HepG2 (cell line): ENCODE measurements around the gene CHMP4B. TPM values are rescaled to one million over a fixed set of nuclear protein-coding genes. Genes with fewer than 3 reads are reported as not detected.

Experiments
- ARID2 ChIP-seq: sonication (generic); formaldehyde crosslinking; IDR thresholded peaks from 2 replicates; pipeline ENCODE4 v1.8.1; 2022; ENCODE audit warnings: mild to moderate bottlenecking, missing genetic modification reagents, borderline replicate concordance
- JARID2 ChIP-seq: sonication (generic); formaldehyde crosslinking; IDR thresholded peaks from 2 replicates; pipeline ENCODE4 v1.8.1; 2023; ENCODE audit warnings: missing genetic modification reagents, inconsistent platforms; ENCODE audit not compliant: insufficient replicate concordance
- KIAA2018 ChIP-seq: sonication (generic); formaldehyde crosslinking; IDR thresholded peaks from 2 replicates; pipeline ENCODE4 v1.5.0; 2020; ENCODE audit warnings: mild to moderate bottlenecking, missing genetic modification reagents, borderline replicate concordance
- MLX ChIP-seq: IDR thresholded peaks from 2 replicates; pipeline ENCODE4 v1.6.1; 2016
- PLSCR1 ChIP-seq: sonication (generic); formaldehyde crosslinking; IDR thresholded peaks from 2 replicates; pipeline ENCODE4 v1.5.0; 2020; ENCODE audit warnings: missing genetic modification reagents, mild to moderate bottlenecking, borderline replicate concordance
- PRDM10 ChIP-seq: sonication (generic); formaldehyde crosslinking; IDR thresholded peaks from 2 replicates; pipeline ENCODE4 v1.4.0; 2020; ENCODE audit warnings: low read depth, missing genetic modification reagents
- SALL2 ChIP-seq: sonication (generic); formaldehyde crosslinking; IDR thresholded peaks from 2 replicates; pipeline ENCODE4 v1.8.1; 2023; ENCODE audit warnings: mild to moderate bottlenecking, missing genetic modification reagents, inconsistent platforms
- SMC3 ChIP-seq: IDR thresholded peaks from 2 replicates; pipeline ENCODE4 v1.6.1; 2011; ENCODE audit warnings: low read length, improper control_type of control experiment
- SOX13 ChIP-seq, 3 experiments: fragments of 450-650 bp in 1 of 3; sonication (generic) in 1 of 3; formaldehyde crosslinking in 1 of 3; IDR thresholded peaks in 2 of 3; conservative IDR thresholded peaks in 1 of 3; 2 replicates each; pipeline versions ENCODE4 v1.5.0 to v1.6.1; 2016 to 2020; ENCODE audit warnings: antibody characterized with exemption in 1 of 3, mild to moderate bottlenecking in 1 of 3, missing compliant biosample characterization in 1 of 3, missing genetic modification reagents in 1 of 3, moderate library complexity in 1 of 3
- SOX5 ChIP-seq: IDR thresholded peaks from 2 replicates; pipeline ENCODE4 v1.6.1; 2016; ENCODE audit warnings: borderline replicate concordance
- ZNF382 ChIP-seq: sonication (generic); formaldehyde crosslinking; IDR thresholded peaks from 2 replicates; pipeline ENCODE4 v1.5.0; 2020; ENCODE audit warnings: missing genetic modification reagents, mild to moderate bottlenecking, borderline replicate concordance
- ZNF430 ChIP-seq: sonication (generic); formaldehyde crosslinking; IDR thresholded peaks from 2 replicates; pipeline ENCODE4 v1.9.0; 2021; ENCODE audit warnings: mild to moderate bottlenecking, missing genetic modification reagents
- ZNF598 ChIP-seq: sonication (generic); formaldehyde crosslinking; IDR thresholded peaks from 2 replicates; pipeline ENCODE4 v1.5.1; 2020; ENCODE audit warnings: mild to moderate bottlenecking, missing genetic modification reagents, borderline replicate concordance
- polyA plus RNA-seq, 8 experiments: library from polyadenylated mRNA; depleted of rRNA in 3 of 8; stranded (reverse) in 7 of 8; unstranded in 1 of 8; fragments of >200 nt; fragmentation: Illumina TruSeq in 4 of 8; extraction: Trizol in 4 of 8; gene quantifications; 2 replicates each; pipeline versions ENCODE4 v1.2.1 to v1.2.3, GENCODE V29; 2011 to 2016; ENCODE audit warnings: low read depth in 4 of 8, missing spikeins in 1 of 8, mixed read lengths in 1 of 8; ENCODE audit not compliant: insufficient read depth in 1 of 8
- total RNA-seq, 5 experiments: library from RNA; depleted of rRNA; stranded (reverse); fragments of >200 nt; fragmentation: Illumina TruSeq; extraction: Trizol; gene quantifications; 2 replicates each; pipeline ENCODE4 v1.2.3, GENCODE V29; 2016; ENCODE audit warnings: low read depth in 1 of 5

CHMP4B gene
- total and polyA plus RNA-seq, 2 of the 13 experiments (the other 11 are each of a cell fraction or from before 2014, with no cell fraction given), result 40.1 to 45.6 TPM

GRCh38 chr20:33810885-33811775, at the start of gene CHMP4B (continued):
- TF ChIP-seq KIAA2018 (0 out of 2 replicates have a peak, but pooled peaks have one; percentile 62), SALL2 (CRISPR knock-in tag) (peak; percentile 82; the same call in 1 of the 2 replicates), SOX13 (IDR thresholded peaks at IDR 0.05) (no peak), SOX13 (CRISPR knock-in tag; conservative IDR thresholded peaks at IDR 0.05 in 1 of 2, IDR thresholded peaks at IDR 0.05 in 1 of 2) (peak in 1 of 2 experiments; percentile 69; a peak in 2 of 4 replicates), MLX (CRISPR knock-in tag) (peak; percentile 80), SOX5 (CRISPR knock-in tag) (peak; percentile 80; the same call in 1 of the 2 replicates), ARID2 (CRISPR knock-in tag) (no peak), PLSCR1 (CRISPR knock-in tag) (no peak), JARID2 (no peak), ZNF598 (CRISPR knock-in tag) (no peak), SMC3 (no peak), ZNF382 (CRISPR knock-in tag) (no peak), ZNF430 (CRISPR knock-in tag) (peak; percentile 72; the same call in 1 of the 2 replicates), PRDM10 (CRISPR knock-in tag) (peak; percentile 67; the same call in 1 of the 2 replicates)
